ENCODE measurements around the gene PPM1B. TPM values are rescaled to one million over a fixed set of nuclear protein-coding genes. Genes with fewer than 3 reads are reported as not detected.

The PPM1B gene
- total RNA-seq, 1 donor = 31.5 TPM

DNA sequence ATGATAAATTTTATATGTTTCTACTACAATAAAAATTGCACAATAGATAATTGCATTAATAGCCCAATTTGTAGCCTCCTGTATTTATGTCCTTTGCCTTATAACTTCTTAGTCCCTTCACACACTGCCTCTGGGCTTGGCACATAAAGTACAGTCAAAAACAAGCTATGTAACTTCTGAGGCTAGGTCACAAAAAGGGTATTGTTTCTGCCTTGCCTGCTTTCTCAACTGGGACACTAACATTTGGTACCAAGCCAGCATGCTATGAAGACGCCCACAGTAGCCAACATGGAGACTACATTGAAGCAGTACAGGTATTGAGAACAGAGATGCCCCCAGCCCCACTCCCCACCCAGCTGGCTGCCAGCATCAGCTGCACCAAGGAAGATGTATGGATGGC, 101.2 kb downstream of the PPM1B start:
- H3K36me3 ChIP-seq (ENCODE audit: insufficient read depth, low read length) = no peaks in the 10 kb centered on the region

GRCh38 chr2:44271296-44271695, 102.6 kb downstream of the PPM1B start:
- H3K4me3 ChIP-seq (ENCODE audit: insufficient read depth, low read length) = no peak overlapping the region
- no peaks in the 10 kb centered on the region for H3K79me2 ChIP-seq (ENCODE audit: insufficient read depth, low read length)
- H4K20me1 ChIP-seq (ENCODE audit: insufficient read depth, low read length) = no peaks in the 10 kb centered on the region
- H3K9me3 ChIP-seq (ENCODE audit: low read depth, low read length) = no peaks in the 10 kb centered on the region
- H2AFZ ChIP-seq (ENCODE audit: low read length) = no peak overlapping the region
- no peak for DNase-seq (ENCODE audit: insufficient read length, low spot score, missing footprints)
- no peak overlapping the region for H3K27ac ChIP-seq (ENCODE audit: low read depth, low read length)
- peaks cover 26% of the 10 kb centered on the region for H3K4me1 ChIP-seq (ENCODE audit: insufficient read depth, low read length)
- no peak overlapping the region for H3K4me2 ChIP-seq (ENCODE audit: insufficient read depth, low read length)
- TF ChIP-seq CTCF (IDR thresholded peaks at IDR 0.05; ENCODE audit: extremely low read depth, low read depth, low read length) = no peak
- H3K36me3 ChIP-seq (ENCODE audit: insufficient read depth, low read length) = no peaks in the 10 kb centered on the region
- no peaks in the 10 kb centered on the region for H3K27me3 ChIP-seq (ENCODE audit: insufficient read depth, low read length)

More for the DNA sequence above, 101.2 kb downstream of the PPM1B start:
- Histone ChIP-seq H3K27me3 (ENCODE audit: insufficient read depth, low read length) (no peaks in the 10 kb centered on the region), H4K20me1 (ENCODE audit: insufficient read depth, low read length) (no peaks in the 10 kb centered on the region), H3K9me3 (ENCODE audit: low read depth, low read length) (no peaks in the 10 kb centered on the region), H3K79me2 (ENCODE audit: insufficient read depth, low read length) (no peaks in the 10 kb centered on the region), H3K27ac (ENCODE audit: low read depth, low read length) (no peak overlapping the region), H3K4me2 (ENCODE audit: insufficient read depth, low read length) (no peak overlapping the region), H2AFZ (ENCODE audit: low read length) (no peak overlapping the region), H3K4me3 (ENCODE audit: insufficient read depth, low read length) (no peak overlapping the region), H3K4me1 (ENCODE audit: insufficient read depth, low read length) (peaks cover 21% of the 10 kb centered on the region)
- DNase-seq (ENCODE audit: insufficient read length, low spot score, missing footprints) = no peak
- no peak for TF ChIP-seq CTCF (IDR thresholded peaks at IDR 0.05; ENCODE audit: extremely low read depth, low read depth, low read length)

DNA sequence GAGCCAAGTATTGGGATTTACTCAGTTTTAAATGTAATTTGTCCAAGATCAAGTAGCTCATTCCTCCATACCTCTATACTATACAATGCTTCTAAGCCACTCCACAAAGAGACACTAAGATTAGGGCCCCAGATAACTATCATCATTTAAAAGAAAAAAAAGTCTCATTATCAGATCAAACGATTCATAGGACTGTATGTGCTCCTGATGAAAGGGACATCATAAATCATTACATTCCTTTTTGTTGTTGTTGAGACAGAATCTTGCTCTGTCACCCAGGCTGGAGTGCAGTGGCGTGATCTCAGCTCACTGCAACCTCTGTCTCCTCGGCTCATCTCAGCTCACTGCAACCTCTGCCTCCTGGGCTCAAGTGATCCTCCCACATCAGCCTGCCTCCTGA, 104.4 kb downstream of the PPM1B start:
- no peaks in the 10 kb centered on the region for H3K27me3 ChIP-seq (ENCODE audit: insufficient read depth, low read length)
- no peak for DNase-seq (ENCODE audit: insufficient read length, low spot score, missing footprints)
- H3K79me2 ChIP-seq (ENCODE audit: insufficient read depth, low read length) = no peaks in the 10 kb centered on the region
- no peaks in the 10 kb centered on the region for H3K9me3 ChIP-seq (ENCODE audit: low read depth, low read length)
- no peak overlapping the region for H3K4me2 ChIP-seq (ENCODE audit: insufficient read depth, low read length)
- H3K4me3 ChIP-seq (ENCODE audit: insufficient read depth, low read length) = no peak overlapping the region
- peaks cover 16% of the 10 kb centered on the region for H3K4me1 ChIP-seq (ENCODE audit: insufficient read depth, low read length)
- no peaks in the 10 kb centered on the region for H3K36me3 ChIP-seq (ENCODE audit: insufficient read depth, low read length)
- no peak overlapping the region for H3K27ac ChIP-seq (ENCODE audit: low read depth, low read length)
- no peak overlapping the region for H2AFZ ChIP-seq (ENCODE audit: low read length)
- no peaks in the 10 kb centered on the region for H4K20me1 ChIP-seq (ENCODE audit: insufficient read depth, low read length)
- TF ChIP-seq CTCF (IDR thresholded peaks at IDR 0.05; ENCODE audit: extremely low read depth, low read depth, low read length) = no peak

GRCh38 chr2:44273596-44273995, 104.9 kb downstream of the PPM1B start:
- DNase-seq (ENCODE audit: insufficient read length, low spot score, missing footprints) = no peak
- no peak overlapping the region for H3K4me2 ChIP-seq (ENCODE audit: insufficient read depth, low read length)
- no peaks in the 10 kb centered on the region for H3K79me2 ChIP-seq (ENCODE audit: insufficient read depth, low read length)
- no peaks in the 10 kb centered on the region for H3K36me3 ChIP-seq (ENCODE audit: insufficient read depth, low read length)
- no peak overlapping the region for H3K4me3 ChIP-seq (ENCODE audit: insufficient read depth, low read length)
- no peak overlapping the region for H2AFZ ChIP-seq (ENCODE audit: low read length)
- no peak for TF ChIP-seq CTCF (IDR thresholded peaks at IDR 0.05; ENCODE audit: extremely low read depth, low read depth, low read length)
- H3K9me3 ChIP-seq (ENCODE audit: low read depth, low read length) = no peaks in the 10 kb centered on the region
- peaks cover 11% of the 10 kb centered on the region for H3K4me1 ChIP-seq (ENCODE audit: insufficient read depth, low read length)
- H4K20me1 ChIP-seq (ENCODE audit: insufficient read depth, low read length) = no peaks in the 10 kb centered on the region
- no peaks in the 10 kb centered on the region for H3K27me3 ChIP-seq (ENCODE audit: insufficient read depth, low read length)
- H3K27ac ChIP-seq (ENCODE audit: low read depth, low read length) = no peak overlapping the region
